ENCODE results near the gene ADCY7. TPM values are rescaled to one million over a fixed set of nuclear protein-coding genes. Genes with fewer than 3 reads are reported as not detected.

The ADCY7 gene
- total and polyA plus RNA-seq, 9 of the 15 experiments (the other 6 are each of a cell fraction or from before 2014, with no cell fraction given): 2.3 to 108 (median 28.6) TPM

GRCh38 chr16:50229149-50229726 is 37.1 kb upstream of the ADCY7 start:
- DNase-seq (ENCODE audit: extremely low read depth in 1 of 4, low spot score in 3 of 4) (peak; percentile 31 to 83 (median 54)), ATAC-seq (peak; percentile 99), FAIRE-seq (peak; percentile 89)
- H3K9ac ChIP-seq (ENCODE audit: insufficient read depth in 1 of 2, low read depth in 2 of 2, low read length in 2 of 2): no peak overlapping the region; a peak in 2 of 4 replicates
- H3K4me1 ChIP-seq (replicated peaks in 1 of 2; ENCODE audit: control insufficient read depth in 2 of 2, insufficient read depth in 2 of 2, low read length in 2 of 2): peaks cover 8 to 14% of the 10 kb centered on the region in 2 experiments; a peak in 4 of 5 replicates
- no TSS peak for BruUV-seq (replicated peaks)
- ChIA-PET POLR2A (no interaction called here), CTCF (ENCODE audit: low intra/inter-chr PET ratio) (interaction anchor here (0.6 kb wide), 2 partner anchors 11 to 204 kb away, joined by 3 to 4 read pairs; partner anchors contain the start of gene CNEP1R1)
- 11% methylated on average over 8 of the region's 10 CpGs for WGBS (ENCODE audit: insufficient coverage, low coverage, missing lambda C conversion rate)
- H3K27me3 ChIP-seq (ENCODE audit: control insufficient read depth in 2 of 2, insufficient read depth in 2 of 2, low read length in 2 of 2): no peaks in the 10 kb centered on the region
- no peak overlapping the region for H3K4me3 ChIP-seq
- H3K9me3 ChIP-seq (replicated peaks; ENCODE audit: control insufficient read depth, insufficient read depth, low read depth, low read length): no peaks in the 10 kb centered on the region
- peak overlapping the region; percentile 67 for H3K27ac ChIP-seq (ENCODE audit: extremely low read depth, low read depth, low read length)
- intact Hi-C loops (cut with micrococcal nuclease): no loop called here
- in situ Hi-C loops (cut with MboI): no loop called here
- H3K4me2 ChIP-seq (ENCODE audit: insufficient read depth, low read length): peak overlapping the region; percentile 41
- no peaks in the 10 kb centered on the region for H4K20me1 ChIP-seq (replicated peaks; ENCODE audit: control insufficient read depth, insufficient read depth, low read length)
- peaks cover 36% of the 10 kb centered on the region; the same call in 2 of the 3 replicates for H3K36me3 ChIP-seq (ENCODE audit: control insufficient read depth, insufficient read depth, low read length)
- H3K9me1 ChIP-seq (ENCODE audit: control insufficient read depth, insufficient read depth, low read length): no peaks in the 10 kb centered on the region
- peak overlapping the region; percentile 1; the same call in 1 of the 2 replicates for H2AFZ ChIP-seq (ENCODE audit: low read depth, low read length)
- H3K79me2 ChIP-seq (ENCODE audit: control insufficient read depth, insufficient read depth, low read length): no peaks in the 10 kb centered on the region
- TF ChIP-seq ZNF143 (CRISPR knock-in tag; IDR thresholded peaks at IDR 0.05) (peak; percentile 65), AFF1 (IDR thresholded peaks at IDR 0.05; ENCODE audit: low read depth in 1 of 2, partially characterized antibody in 2 of 2) (peak in 1 of 2 experiments; percentile 72), NONO (IDR thresholded peaks at IDR 0.05; ENCODE audit: low read depth in 2 of 2, low read length in 1 of 2) (no peak), ZNF318 (IDR thresholded peaks at IDR 0.05; ENCODE audit: borderline replicate concordance in 1 of 2, low read depth in 1 of 2) (0 out of 4 replicates have a peak, but pooled peaks of 1 of the 2 experiments have one; percentile 9)
